GM06990 (cell line): ENCODE results near the gene CSRP1.

ENCODE experiments used
- DNase-seq: peaks from one replicate; pipeline ENCODE4 v3.0.0-alpha.2; 2011; ENCODE audit not compliant: insufficient read length; ENCODE audit errors: extremely low read depth
- H3K27me3 ChIP-seq: replicated peaks from 2 replicates; pipeline ENCODE4 v1.6.0; 2011; ENCODE audit warnings: low read length; ENCODE audit not compliant: control insufficient read depth, insufficient read depth
- H3K36me3 ChIP-seq: 2 replicates; pipeline ENCODE4 v1.5.1; 2011; ENCODE audit warnings: low read length; ENCODE audit not compliant: control insufficient read depth, insufficient read depth
- H3K4me3 ChIP-seq: replicated peaks from 2 replicates; pipeline ENCODE4 v1.5.1; 2011; ENCODE audit warnings: low read depth, mild to moderate bottlenecking, control low read depth, low read length
- CTCF ChIP-seq: IDR thresholded peaks from 2 replicates; pipeline ENCODE4 v1.5.1; 2011; ENCODE audit warnings: low read length, control low read depth, mild to moderate bottlenecking, inconsistent platforms; ENCODE audit not compliant: insufficient read depth, poor library complexity, severe bottlenecking

The CSRP1 gene

DNA sequence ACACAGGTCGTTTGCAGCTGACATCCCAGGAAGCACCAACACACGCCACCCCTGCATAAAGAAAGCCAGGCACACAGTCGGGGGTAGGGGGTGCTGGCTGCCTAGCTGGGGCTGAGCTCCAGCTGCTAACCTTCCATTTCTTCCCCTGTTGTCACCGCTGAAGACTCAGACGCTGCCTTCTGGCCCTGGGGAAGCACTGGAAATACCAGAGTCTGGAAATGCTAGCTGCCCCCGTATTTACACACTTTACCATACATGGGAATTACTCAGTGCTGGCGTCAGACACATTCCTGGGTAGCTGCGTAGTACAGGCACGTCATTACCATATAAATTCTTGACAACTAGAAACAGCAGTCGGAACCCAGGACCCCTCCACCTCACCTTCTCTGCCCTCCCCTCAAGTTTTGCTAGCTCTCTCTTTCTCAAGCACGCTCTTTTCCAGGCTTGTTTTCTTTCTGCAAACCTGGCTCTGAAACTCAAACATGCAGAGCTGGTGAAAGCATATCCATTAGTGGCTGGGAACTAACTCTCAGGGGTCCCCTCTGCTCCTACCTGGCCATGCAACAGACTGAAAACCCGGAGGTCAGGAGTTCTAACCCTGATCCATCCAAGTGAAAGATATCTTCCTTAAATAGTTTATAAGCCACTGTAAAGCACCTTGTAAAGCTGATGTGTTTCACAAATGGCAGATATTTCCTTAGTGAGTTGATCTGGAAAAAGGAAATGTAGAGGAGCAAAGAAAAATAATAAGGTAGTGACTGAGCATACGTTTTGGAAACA is 3.3 kb downstream of the CSRP1 start:
- no peak for TF ChIP-seq CTCF
- Histone ChIP-seq H3K27me3 (no peaks in the 10 kb centered on the region), H3K4me3 (no peak overlapping the region), H3K36me3 (peaks cover 3% of the 10 kb centered on the region)
- DNase-seq: no peak

DNA sequence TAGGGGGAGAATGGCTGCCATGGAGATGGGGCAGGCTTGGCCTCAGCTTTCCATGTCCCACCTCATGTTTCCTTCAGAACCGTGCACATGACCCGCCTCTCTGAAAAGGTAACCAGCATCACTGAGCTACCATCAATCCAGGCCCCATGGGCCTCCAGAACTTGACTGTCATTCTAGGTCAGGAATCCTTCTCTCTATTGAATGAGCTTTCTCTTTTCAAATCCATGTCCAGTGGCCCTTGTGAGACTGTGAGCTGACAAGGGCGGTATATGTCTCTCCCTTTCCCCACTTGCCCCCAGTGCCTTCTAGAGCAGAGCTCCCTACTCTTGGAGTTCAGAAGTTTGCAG is 4.4 kb downstream of the CSRP1 start:
- Histone ChIP-seq H3K4me3 (no peak overlapping the region), H3K27me3 (no peaks in the 10 kb centered on the region), H3K36me3 (peaks cover 5% of the 10 kb centered on the region)
- DNase-seq: no peak
- TF ChIP-seq CTCF: no peak

- Histone ChIP-seq H3K36me3 (peaks cover 5% of the 10 kb centered on the region), H3K27me3 (no peaks in the 10 kb centered on the region), H3K4me3 (no peak overlapping the region)
- no peak for TF ChIP-seq CTCF
- DNase-seq: no peak
These were observed 5.0 kb downstream of the CSRP1 start for GRCh38 chr1:201501812-201502510.

DNA sequence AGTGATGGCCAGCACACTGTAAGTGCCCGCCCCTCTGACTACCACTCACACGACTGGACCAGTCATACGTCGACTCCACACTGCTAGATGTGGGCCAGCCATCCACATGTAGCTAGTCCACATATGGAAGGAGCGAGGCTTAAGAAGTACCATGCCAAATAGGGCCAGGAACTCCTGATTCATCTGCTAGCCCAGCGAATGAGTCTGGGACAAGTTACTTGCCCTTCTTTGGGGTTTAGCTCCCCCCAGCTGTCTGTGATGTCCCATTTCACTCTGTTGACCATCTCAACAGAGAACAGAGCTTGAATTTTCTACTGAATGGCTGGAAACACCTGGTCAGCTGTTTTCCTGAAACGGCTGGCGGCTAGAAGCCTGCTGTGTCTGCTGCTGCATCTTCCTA is 5.8 kb downstream of the CSRP1 start:
- no peak for TF ChIP-seq CTCF
- no peaks in the 10 kb centered on the region for H3K27me3 ChIP-seq
- no peak overlapping the region for H3K4me3 ChIP-seq
- no peak for DNase-seq
- peaks cover 5% of the 10 kb centered on the region for H3K36me3 ChIP-seq

- H3K27me3 ChIP-seq: no peaks in the 10 kb centered on the region
- TF ChIP-seq CTCF: no peak
- H3K4me3 ChIP-seq: no peak overlapping the region
- DNase-seq: no peak
- peaks cover 6% of the 10 kb centered on the region for H3K36me3 ChIP-seq
These were observed 6.2 kb downstream of the CSRP1 start for GRCh38 chr1:201500670-201501120.
